Central memory CD8-positive, alpha-beta T cell (primary cell): Measurements from ENCODE around the gene CREBBP.
"Not testable (repeated sequence)": the region's sequence is repeated elsewhere in the genome, so short reads cannot be mapped to it uniquely, and the experiment has no call there.

Source experiments
- ATAC-seq: fragments of 150-1000 bp; cut with Tn5 transposase; replicated peaks from 2 replicates; pipeline ENCODE4 v1.10.0; 2022; ENCODE audit warnings: mild to moderate bottlenecking, moderate FRiP score, moderate number of reproducible peaks; ENCODE audit not compliant: poor library complexity, severe bottlenecking; ENCODE audit errors: extremely low read depth
- DNase-seq, 2 donors: peaks; one replicate each; pipeline ENCODE4 v3.0.0; 2021; ENCODE audit warnings: low spot score in 2 of 2
- H3K27ac Mint-ChIP-seq: one replicate; pipeline ENCODE4 v1.8.0; 2022; ENCODE audit warnings: low read depth, mild to moderate bottlenecking, moderate library complexity, mixed read lengths
- H3K27me3 Mint-ChIP-seq: one replicate; pipeline ENCODE4 v1.8.0; 2022; ENCODE audit warnings: mixed read lengths
- H3K36me3 Mint-ChIP-seq: one replicate; pipeline ENCODE4 v1.8.0; 2022; ENCODE audit warnings: mild to moderate bottlenecking, moderate library complexity, mixed read lengths; ENCODE audit not compliant: insufficient read depth
- H3K4me1 Mint-ChIP-seq: one replicate; pipeline ENCODE4 v1.8.0; 2022; ENCODE audit warnings: mixed read lengths
- H3K4me3 Mint-ChIP-seq: one replicate; pipeline ENCODE4 v1.8.0; 2022; ENCODE audit warnings: mild to moderate bottlenecking, moderate library complexity, mixed read lengths
- H3K9me3 Mint-ChIP-seq: one replicate; pipeline ENCODE4 v1.8.0; 2022; ENCODE audit warnings: mixed read lengths

CREBBP gene

DNA sequence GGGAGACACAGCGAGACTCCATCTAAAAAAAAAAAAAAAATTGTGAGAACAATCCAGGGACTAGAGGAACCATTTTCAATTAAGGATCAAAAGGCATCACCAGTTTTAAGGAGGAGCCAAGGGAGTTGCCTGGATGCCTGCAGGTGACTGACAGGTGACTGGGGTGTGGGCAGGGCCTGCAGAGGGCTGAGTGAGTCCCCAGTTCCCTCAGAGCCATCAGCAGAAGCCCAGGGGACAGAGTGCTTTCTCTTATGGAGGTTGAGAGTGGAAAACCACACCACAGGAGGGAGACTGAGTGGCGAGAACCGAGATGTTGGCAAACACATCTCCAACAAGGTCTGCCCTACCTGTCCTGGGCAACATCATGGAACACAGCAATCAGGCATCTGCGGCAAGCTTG, 27.1 kb upstream of the CREBBP start:
- no peaks in the 10 kb centered on the region for H3K27me3 Mint-ChIP-seq
- no peak overlapping the region for H3K27ac Mint-ChIP-seq
- no peak for DNase-seq
- H3K9me3 Mint-ChIP-seq = no peaks in the 10 kb centered on the region
- no peak overlapping the region for H3K4me3 Mint-ChIP-seq
- ATAC-seq = no peak
- H3K36me3 Mint-ChIP-seq = no peaks in the 10 kb centered on the region
- no peaks in the 10 kb centered on the region for H3K4me1 Mint-ChIP-seq

DNA sequence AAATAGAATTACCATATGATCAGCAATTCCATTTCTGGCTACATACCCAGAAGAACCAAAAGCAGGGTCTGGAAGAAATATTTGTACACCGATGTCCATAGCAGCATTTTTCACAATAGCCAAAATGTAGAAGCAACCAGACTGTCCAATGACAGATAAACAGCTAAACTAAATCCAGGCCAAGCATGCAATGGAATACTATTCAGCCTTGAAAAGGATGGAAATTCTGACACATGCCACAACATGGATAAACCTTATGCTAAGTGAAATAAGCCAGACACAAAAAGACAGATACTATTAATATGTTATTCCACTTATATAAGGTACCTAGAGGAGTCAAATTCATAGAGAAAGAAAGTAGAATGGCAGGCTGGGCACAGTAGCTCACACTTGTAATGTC, 25.9 kb upstream of the CREBBP start:
- no peak for ATAC-seq
- Mint-ChIP-seq H3K27me3 (no peaks in the 10 kb centered on the region), H3K4me3 (no peak overlapping the region), H3K9me3 (no peaks in the 10 kb centered on the region), H3K4me1 (no peaks in the 10 kb centered on the region), H3K27ac (no peak overlapping the region), H3K36me3 (no peaks in the 10 kb centered on the region)
- DNase-seq = no peak

DNA sequence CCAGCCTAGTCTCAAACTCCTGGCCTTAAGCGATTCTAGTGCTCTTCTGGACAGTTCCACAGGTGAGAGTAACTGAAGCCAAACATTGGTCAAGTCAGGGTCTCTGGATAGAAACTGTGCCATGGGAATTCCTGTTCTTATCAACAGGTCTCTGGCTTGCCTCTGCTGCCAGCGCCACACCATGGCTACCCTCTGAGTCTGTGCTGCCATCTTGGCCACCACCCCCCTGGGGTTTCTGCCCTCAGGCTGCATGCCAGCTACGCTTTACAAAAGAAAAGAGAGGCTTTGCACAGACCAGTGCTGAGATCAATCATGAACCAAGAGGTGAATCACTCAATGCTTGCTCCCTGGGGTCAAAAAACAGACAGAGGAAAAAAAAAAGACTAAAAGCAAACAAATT, 24.4 kb upstream of the CREBBP start:
- Mint-ChIP-seq H3K36me3 (no peaks in the 10 kb centered on the region), H3K27ac (no peak overlapping the region), H3K4me1 (no peaks in the 10 kb centered on the region), H3K4me3 (no peak overlapping the region), H3K9me3 (no peaks in the 10 kb centered on the region), H3K27me3 (no peaks in the 10 kb centered on the region)
- ATAC-seq (no peak), DNase-seq (no peak)

DNA sequence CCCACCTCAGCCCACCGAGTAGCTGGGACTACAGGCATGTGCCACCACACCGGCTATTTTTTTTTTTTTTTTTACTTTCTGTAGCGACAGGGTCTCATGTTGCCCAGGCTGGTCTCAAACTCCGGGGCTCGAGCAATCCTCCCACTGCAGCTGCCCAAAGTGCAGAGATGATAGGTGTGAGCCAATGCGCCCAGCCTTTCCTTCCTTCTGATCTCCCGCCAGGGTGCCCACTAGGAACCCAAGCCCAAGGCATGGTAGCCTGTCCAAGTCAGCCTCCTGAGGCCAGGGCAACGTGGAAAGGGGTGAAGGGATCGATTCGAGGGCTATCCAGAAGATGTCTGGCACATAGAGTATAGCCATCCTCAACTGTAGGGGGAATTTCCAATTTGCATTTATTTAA, 9.6 kb upstream of the CREBBP start:
- Mint-ChIP-seq H3K4me3 (no peak overlapping the region), H3K36me3 (no peaks in the 10 kb centered on the region), H3K4me1 (no peaks in the 10 kb centered on the region), H3K27me3 (peaks cover 44% of the 10 kb centered on the region), H3K27ac (no peak overlapping the region), H3K9me3 (no peaks in the 10 kb centered on the region)
- ATAC-seq (no peak), DNase-seq (no peak)

DNA sequence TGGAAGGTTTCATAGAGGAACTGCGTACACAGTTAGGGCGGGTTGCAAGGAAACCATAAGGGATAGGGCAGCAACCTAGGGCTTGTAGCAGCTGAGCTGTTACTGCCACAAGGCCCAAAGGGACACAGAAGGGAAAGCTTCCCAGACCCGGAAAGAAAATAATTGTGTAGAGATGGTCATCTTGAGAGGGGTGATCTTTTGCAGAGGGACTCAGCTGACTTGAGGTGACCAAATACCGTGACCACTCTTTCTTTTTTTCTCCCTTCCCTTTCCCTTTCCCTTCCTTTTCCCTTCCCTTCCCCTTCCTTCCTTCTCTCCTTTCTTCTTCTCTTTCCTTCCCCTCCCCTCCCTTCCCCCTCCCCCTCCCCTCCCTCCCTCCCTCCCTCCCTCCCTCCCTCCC, 8.5 kb upstream of the CREBBP start:
- Mint-ChIP-seq H3K4me3 (no peak overlapping the region), H3K4me1 (no peaks in the 10 kb centered on the region), H3K27ac (no peak overlapping the region), H3K27me3 (peaks cover 39% of the 10 kb centered on the region), H3K36me3 (no peaks in the 10 kb centered on the region), H3K9me3 (no peaks in the 10 kb centered on the region)
- no peak for DNase-seq
- no peak for ATAC-seq

DNA sequence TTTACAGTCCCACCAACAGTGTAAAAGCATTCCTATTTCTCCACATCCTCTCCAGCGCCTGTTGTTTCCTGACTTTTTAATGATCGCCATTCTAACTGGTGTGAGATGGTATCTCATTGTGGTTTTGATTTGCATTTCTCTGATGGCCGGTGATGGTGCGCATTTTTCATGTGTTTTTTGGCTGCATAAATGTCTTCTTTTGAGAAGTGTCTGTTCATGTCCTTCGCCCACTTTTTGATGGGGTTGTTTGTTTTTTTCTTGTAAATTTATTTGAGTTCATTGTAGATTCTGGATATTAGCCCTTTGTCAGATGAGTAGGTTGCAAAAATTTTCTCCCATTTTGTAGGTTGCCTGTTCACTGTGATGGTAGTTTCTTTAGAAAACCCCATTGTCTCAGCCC, 5.5 kb upstream of the CREBBP start:
- H3K4me3 Mint-ChIP-seq = not testable (repeated sequence)

DNA sequence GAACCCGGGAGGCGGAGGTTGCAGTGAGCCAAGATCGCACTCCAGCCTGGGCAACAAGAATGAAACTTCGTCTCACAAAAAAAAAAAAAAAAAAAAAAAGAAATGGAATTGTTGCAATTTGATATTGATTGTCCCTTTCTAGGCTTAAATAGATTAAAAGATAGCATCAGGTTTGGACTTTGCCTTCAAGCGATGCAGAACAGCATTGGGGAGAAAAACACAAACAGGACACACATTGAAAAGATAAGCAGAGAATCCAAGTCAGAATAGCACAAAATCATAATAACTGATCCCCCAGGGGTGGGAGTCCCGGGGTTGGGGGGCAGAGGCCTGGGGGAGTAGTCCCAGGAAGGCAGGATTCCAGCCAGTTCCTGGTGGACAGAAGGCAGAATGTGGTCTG, 3.9 kb upstream of the CREBBP start:
- no peak overlapping the region for H3K27ac Mint-ChIP-seq
- peaks cover 9% of the 10 kb centered on the region for H3K36me3 Mint-ChIP-seq
- no peak overlapping the region for H3K4me3 Mint-ChIP-seq
- peaks cover 21% of the 10 kb centered on the region for H3K27me3 Mint-ChIP-seq
- no peaks in the 10 kb centered on the region for H3K9me3 Mint-ChIP-seq
- no peak for DNase-seq
- ATAC-seq = no peak
- H3K4me1 Mint-ChIP-seq = peaks cover 10% of the 10 kb centered on the region

More for the DNA sequence above, 5.5 kb upstream of the CREBBP start:
- not testable (repeated sequence) for H3K36me3 Mint-ChIP-seq, H3K9me3 Mint-ChIP-seq, DNase-seq, ATAC-seq, H3K27ac Mint-ChIP-seq, H3K4me1 Mint-ChIP-seq
- peaks cover 29% of the 10 kb centered on the region for H3K27me3 Mint-ChIP-seq

DNA sequence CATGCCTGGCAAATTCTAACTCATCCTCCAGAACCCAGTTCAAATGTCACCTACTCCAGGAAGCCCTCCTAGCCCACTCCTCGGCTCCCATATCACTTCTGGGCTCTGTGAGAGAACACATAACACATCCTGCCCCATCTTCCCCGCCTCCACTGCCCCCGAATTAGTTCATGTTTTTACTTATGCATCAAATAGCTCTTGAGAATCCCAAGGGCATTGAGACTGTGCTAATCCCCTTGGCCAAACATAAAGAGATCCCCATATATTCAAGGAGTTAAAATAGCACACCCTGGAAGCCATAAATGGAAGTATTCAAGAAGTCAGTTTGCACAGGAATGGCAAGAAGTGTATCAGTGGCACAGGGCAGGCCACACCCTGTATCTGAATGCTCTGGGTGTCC, 2.0 kb upstream of the CREBBP start:
- ATAC-seq (no peak), DNase-seq (no peak)
- Mint-ChIP-seq H3K27me3 (peaks cover 9% of the 10 kb centered on the region), H3K4me1 (peaks cover 28% of the 10 kb centered on the region), H3K4me3 (peak overlapping the region; percentile 71), H3K9me3 (no peaks in the 10 kb centered on the region), H3K27ac (no peak overlapping the region), H3K36me3 (peaks cover 16% of the 10 kb centered on the region)

DNA sequence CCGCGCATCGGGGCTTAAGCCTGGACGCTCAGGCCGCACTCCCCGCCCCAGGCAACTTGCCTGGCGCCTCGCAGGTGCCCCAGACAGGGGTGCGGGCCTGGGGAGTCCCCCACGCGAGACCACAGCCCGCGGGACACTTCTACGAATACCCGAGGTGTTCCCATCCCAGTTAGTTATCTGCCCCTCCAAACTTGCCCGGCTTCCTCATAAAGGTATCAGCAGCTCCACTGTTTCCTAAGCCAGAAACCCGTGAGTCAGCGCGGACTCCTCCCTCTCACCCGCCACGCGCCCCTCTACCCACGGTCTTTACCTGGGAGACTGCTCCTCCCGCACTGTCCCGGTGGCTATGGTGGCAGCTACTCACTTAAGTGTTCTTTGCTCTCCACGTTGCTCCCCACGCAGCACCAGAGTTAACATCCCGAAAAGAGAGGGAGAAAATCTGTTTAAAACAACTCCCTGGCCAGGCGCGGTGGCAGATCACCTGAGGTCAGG, 1.0 kb upstream of the CREBBP start:
- no peak for ATAC-seq
- peak overlapping the region; percentile 85 for H3K27ac Mint-ChIP-seq
- H3K4me3 Mint-ChIP-seq = peak overlapping the region; percentile 71
- H3K4me1 Mint-ChIP-seq = peaks cover 38% of the 10 kb centered on the region
- peaks cover 18% of the 10 kb centered on the region for H3K36me3 Mint-ChIP-seq
- DNase-seq = no peak
- no peaks in the 10 kb centered on the region for H3K9me3 Mint-ChIP-seq
- peaks cover 9% of the 10 kb centered on the region for H3K27me3 Mint-ChIP-seq

DNA sequence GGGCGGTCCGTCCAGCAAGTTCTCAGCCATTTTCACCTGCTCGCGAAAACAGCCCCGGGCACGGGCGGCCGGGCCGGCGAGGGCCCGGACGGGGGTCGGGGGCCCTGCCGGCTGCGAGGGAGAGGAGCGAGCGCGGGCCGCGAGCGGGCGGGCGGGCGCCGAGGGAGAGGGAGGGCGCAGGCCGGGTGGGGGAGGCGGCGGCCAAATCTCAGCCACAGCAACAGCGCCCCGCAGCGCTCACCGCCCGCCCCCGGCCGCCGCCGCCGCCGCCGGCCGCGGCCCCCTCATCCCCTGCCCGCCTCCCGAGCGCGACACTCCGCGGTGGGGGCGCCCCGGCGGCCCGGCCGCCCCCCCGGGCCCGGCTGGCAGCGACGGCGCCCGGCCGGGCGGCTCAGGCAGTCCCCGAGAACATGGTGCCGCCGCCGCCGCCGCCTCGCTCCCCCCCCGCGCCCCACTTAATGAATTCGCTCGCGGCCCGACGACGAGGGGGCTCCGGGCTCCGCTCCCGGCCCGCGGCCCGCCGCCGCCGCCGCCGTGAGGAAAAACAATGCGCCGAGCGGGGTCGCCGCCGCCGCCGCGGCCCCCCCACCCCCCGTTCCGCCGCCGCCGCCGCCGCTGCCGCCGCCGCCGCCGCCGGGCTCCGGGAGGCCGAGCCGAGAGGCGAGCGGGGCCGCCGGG, 487 bp downstream of the CREBBP start:
- peak overlapping the region; percentile 91 for H3K4me3 Mint-ChIP-seq
- H3K9me3 Mint-ChIP-seq = no peaks in the 10 kb centered on the region
- H3K27me3 Mint-ChIP-seq = peaks cover 9% of the 10 kb centered on the region
- peaks cover 19% of the 10 kb centered on the region for H3K36me3 Mint-ChIP-seq
- peaks cover 52% of the 10 kb centered on the region for H3K4me1 Mint-ChIP-seq
- H3K27ac Mint-ChIP-seq = no peak overlapping the region
- ATAC-seq (peak; percentile 65), DNase-seq (peak; percentile 39 to 48)

DNA sequence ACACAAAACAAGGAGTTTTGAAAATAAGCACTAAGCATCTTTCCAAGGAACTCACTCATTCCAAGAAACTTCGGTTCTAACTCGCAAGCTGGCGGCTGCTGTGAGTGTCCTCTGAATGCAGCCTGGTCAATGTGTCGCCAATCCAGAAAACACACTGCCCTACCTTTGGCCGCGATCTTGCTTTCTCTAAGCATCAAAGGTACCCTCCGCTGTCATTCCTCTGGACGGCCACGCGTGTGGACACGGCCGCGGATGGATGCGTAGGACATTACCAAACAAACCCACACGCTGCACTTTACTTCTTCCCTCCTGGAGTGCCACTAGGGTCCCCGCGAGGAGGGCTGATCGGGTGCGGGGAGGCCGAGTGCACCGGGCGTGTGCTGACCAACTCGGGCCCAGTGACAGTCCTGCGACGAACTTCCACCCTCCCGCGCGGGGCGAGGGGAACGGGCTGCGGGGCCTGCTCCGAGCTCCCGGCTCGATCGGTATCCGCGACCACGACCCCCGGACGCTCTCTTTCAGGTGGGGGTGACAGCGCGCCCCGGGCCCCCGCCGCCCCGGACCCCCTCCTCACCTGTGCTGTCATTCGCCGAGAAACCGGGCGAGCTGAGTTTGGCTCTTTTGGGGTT, 1.1 kb downstream of the CREBBP start:
- Mint-ChIP-seq H3K27me3 (peaks cover 9% of the 10 kb centered on the region), H3K27ac (peak overlapping the region; percentile 29), H3K4me3 (peak overlapping the region; percentile 91), H3K36me3 (peaks cover 19% of the 10 kb centered on the region), H3K4me1 (peaks cover 59% of the 10 kb centered on the region), H3K9me3 (no peaks in the 10 kb centered on the region)
- ATAC-seq = no peak
- peak in 1 of 2 donors; percentile 10 for DNase-seq

DNA sequence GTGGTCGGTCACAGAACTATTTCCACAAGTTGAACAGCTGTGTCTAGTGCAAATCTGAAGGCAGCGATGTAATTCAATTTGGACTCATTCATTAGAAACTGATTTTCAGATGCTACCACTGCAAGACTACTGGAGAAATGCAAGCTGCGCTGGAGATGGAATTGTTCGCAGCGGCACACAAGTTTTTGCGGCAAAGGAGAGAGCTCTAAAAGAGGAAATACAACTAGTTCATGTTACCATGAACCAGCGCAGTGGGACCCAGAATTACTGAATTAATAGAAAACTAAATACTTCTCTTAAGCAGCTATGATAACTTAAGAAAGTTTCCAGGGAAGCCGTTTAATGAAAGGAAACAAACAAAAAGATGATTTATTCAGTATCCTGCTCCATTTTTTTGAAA, 1.9 kb downstream of the CREBBP start:
- H3K27ac Mint-ChIP-seq = peak overlapping the region; percentile 29
- ATAC-seq (no peak), DNase-seq (no peak)
- peaks cover 4% of the 10 kb centered on the region for H3K27me3 Mint-ChIP-seq
- H3K4me1 Mint-ChIP-seq = peaks cover 67% of the 10 kb centered on the region
- no peaks in the 10 kb centered on the region for H3K9me3 Mint-ChIP-seq
- peak overlapping the region; percentile 91 for H3K4me3 Mint-ChIP-seq
- H3K36me3 Mint-ChIP-seq = peaks cover 22% of the 10 kb centered on the region

DNA sequence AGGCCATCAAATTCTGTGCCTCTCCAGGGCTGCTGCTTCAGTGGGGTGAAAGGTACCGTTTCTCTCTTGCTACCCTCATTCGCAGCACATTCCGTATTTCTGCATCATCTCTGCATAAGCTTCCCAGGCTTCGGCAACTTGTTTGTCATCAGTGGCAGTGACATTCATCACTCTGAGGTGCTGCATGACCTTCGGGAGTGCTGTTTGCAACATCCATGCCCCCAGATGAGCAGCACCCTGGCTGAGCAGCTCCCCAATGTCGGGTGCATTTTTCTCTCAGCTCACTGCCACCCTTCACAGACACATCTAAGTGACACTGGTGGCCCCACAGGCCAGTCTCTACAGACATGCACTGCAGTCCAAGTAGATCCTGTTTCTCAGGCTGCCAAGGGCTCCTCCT, 3.8 kb downstream of the CREBBP start:
- H3K4me3 Mint-ChIP-seq = peak overlapping the region; percentile 91
- H3K4me1 Mint-ChIP-seq = peaks cover 77% of the 10 kb centered on the region
- H3K36me3 Mint-ChIP-seq = peaks cover 20% of the 10 kb centered on the region
- no peaks in the 10 kb centered on the region for H3K27me3 Mint-ChIP-seq
- peak overlapping the region; percentile 25 for H3K27ac Mint-ChIP-seq
- no peaks in the 10 kb centered on the region for H3K9me3 Mint-ChIP-seq
- ATAC-seq (no peak), DNase-seq (no peak)
